ENCODE data around the gene TOMM34. TPM values are rescaled to one million over a fixed set of nuclear protein-coding genes. Genes with fewer than 3 reads are reported as not detected.

Gene TOMM34
- total RNA-seq, 1 donor from 2014 or later: 11.1 TPM

GRCh38 chr20:44967207-44967807 is 7.1 kb upstream of the TOMM34 start:
- TF ChIP-seq CTCF (IDR thresholded peaks at IDR 0.05): peak in 1 of 3 experiments; percentile 2
- Histone ChIP-seq H3K4me1 (peaks cover 10 to 11% of the 10 kb centered on the region in 2 donors), H3K36me3 (no peaks in the 10 kb centered on the region), H3K9me3 (no peaks in the 10 kb centered on the region), H3K27me3 (no peaks in the 10 kb centered on the region), H3K27ac (peak overlapping the region; percentile 78 to 83), H3K4me3 (peak overlapping the region; percentile 79 to 96)
- DNase-seq (ENCODE audit: low spot score in 2 of 2): no peak
- intact Hi-C loops (cut with DNase I): loop anchor here (10.0 kb wide), 3 partner anchors 437 to 807 kb away; partner anchors contain the start of genes DBNDD2 and OSER1

GRCh38 chr20:44966030-44966961 is 6.1 kb upstream of the TOMM34 start, which contains the start of gene STK4:
Gene STK4, plus strand, starts transcription at chr20:44966512. Its CDS starts 57 bp downstream, at chr20:44966569.
- intact Hi-C loops (cut with DNase I): loop anchor here (10.0 kb wide), 3 partner anchors 439 to 809 kb away; partner anchors contain the start of genes DBNDD2 and OSER1
- TF ChIP-seq CTCF (IDR thresholded peaks at IDR 0.05): peak; percentile 21 to 60 (median 53)
- Histone ChIP-seq H3K4me1 (peaks cover 10 to 11% of the 10 kb centered on the region in 2 donors), H3K4me3 (peak within 1 kb of the TSS; percentile 79 to 96), H3K9me3 (no peaks in the 10 kb centered on the region), H3K27me3 (no peaks in the 10 kb centered on the region), H3K27ac (peak within 1 kb of the TSS; percentile 78 to 83), H3K36me3 (no peaks in the 10 kb centered on the region)
- peak; percentile 76 to 97 for DNase-seq (ENCODE audit: low spot score in 2 of 2)

GRCh38 chr20:44965651-44966029 is 5.4 kb upstream of the TOMM34 start:
- Histone ChIP-seq H3K27ac (peak overlapping the region; percentile 78 to 83), H3K36me3 (no peaks in the 10 kb centered on the region), H3K4me3 (peak overlapping the region; percentile 79 to 96), H3K9me3 (no peaks in the 10 kb centered on the region), H3K4me1 (peaks cover 10 to 11% of the 10 kb centered on the region in 2 donors), H3K27me3 (no peaks in the 10 kb centered on the region)
- no peak for DNase-seq (ENCODE audit: low spot score in 2 of 2)
- intact Hi-C loops (cut with DNase I): loop anchor here (10.0 kb wide), 3 partner anchors 439 to 809 kb away; partner anchors contain the start of genes DBNDD2 and OSER1
- TF ChIP-seq CTCF (IDR thresholded peaks at IDR 0.05): no peak

- intact Hi-C loops (cut with DNase I): loop anchor here (5.0 to 10.0 kb wide), 5 partner anchors 216 to 811 kb away; partner anchors contain the start of genes DBNDD2, FITM2, KCNK15 and OSER1
- H3K4me1 ChIP-seq: peaks cover 11 to 16% of the 10 kb centered on the region in 2 donors
- no peaks in the 10 kb centered on the region for H3K27me3 ChIP-seq
- no peaks in the 10 kb centered on the region for H3K9me3 ChIP-seq
- H3K36me3 ChIP-seq: no peaks in the 10 kb centered on the region
- TF ChIP-seq CTCF (IDR thresholded peaks at IDR 0.05): no peak
- no peak overlapping the region for H3K27ac ChIP-seq
- no peak overlapping the region for H3K4me3 ChIP-seq
- DNase-seq (ENCODE audit: low spot score in 2 of 2): no peak
These were observed 3.4 kb upstream of the TOMM34 start for GRCh38 chr20:44963325-44964215.

- Histone ChIP-seq H3K27me3 (no peaks in the 10 kb centered on the region), H3K4me3 (no peak overlapping the region), H3K9me3 (no peaks in the 10 kb centered on the region), H3K27ac (no peak overlapping the region), H3K36me3 (no peaks in the 10 kb centered on the region), H3K4me1 (peaks cover 7 to 17% of the 10 kb centered on the region in 2 donors)
- intact Hi-C loops (cut with DNase I): loop anchor here (5.0 to 10.0 kb wide), 5 partner anchors 215 to 812 kb away; partner anchors contain the start of genes DBNDD2, FITM2, KCNK15 and OSER1
- no peak for DNase-seq (ENCODE audit: low spot score in 2 of 2)
- TF ChIP-seq CTCF (IDR thresholded peaks at IDR 0.05): no peak
These were observed 2.3 kb upstream of the TOMM34 start for GRCh38 chr20:44962483-44962882.

Data from ascending aorta (tissue), 2 donors.